Measurements from ENCODE around the gene IRF1.

IRF1 gene

GRCh38 chr5:132490484-132491367 is at the start of gene IRF1:
IRF1 (minus strand) TSS chr5:132490773; CDS start chr5:132489478, 1,295 bp downstream.
- peak within 1 kb of the TSS; percentile 76 for H3K4me3 ChIP-seq (ENCODE audit: control insufficient read depth, low read depth, low read length)
- no peak for TF ChIP-seq CTCF (IDR thresholded peaks at IDR 0.05; ENCODE audit: control insufficient read depth, insufficient read depth, low read depth, low read length, missing control alignments)
- DNase-seq (ENCODE audit: low read depth) = peak; percentile 86

DNA sequence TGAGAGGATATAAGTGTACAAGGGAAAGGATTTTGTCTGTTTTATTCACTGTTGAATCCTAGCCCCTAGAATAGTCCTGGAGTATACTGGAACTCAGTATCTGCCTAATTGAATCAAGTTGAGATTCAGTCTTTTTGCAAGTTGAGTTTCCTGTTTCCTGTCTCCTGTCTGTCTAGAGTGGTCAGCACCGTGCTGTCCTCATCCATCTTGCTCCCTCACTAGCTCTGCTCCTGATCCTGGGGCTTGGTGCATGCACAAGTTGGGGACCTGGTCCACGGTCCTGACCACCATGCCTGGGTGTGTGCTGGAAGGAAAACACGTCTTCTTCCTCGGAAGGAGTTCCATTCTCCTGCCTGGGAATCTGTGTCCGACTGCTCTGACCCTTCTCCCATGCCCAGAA is 49.6 kb upstream of the IRF1 start:
- no peak overlapping the region for H3K4me3 ChIP-seq (ENCODE audit: control insufficient read depth, low read depth, low read length)
- TF ChIP-seq CTCF (IDR thresholded peaks at IDR 0.05; ENCODE audit: control insufficient read depth, insufficient read depth, low read depth, low read length, missing control alignments) = no peak
- DNase-seq (ENCODE audit: low read depth) = no peak

GRCh38 chr5:132539716-132540115 is 49.1 kb upstream of the IRF1 start:
- DNase-seq (ENCODE audit: low read depth) = no peak
- no peak overlapping the region for H3K4me3 ChIP-seq (ENCODE audit: control insufficient read depth, low read depth, low read length)
- TF ChIP-seq CTCF (IDR thresholded peaks at IDR 0.05; ENCODE audit: control insufficient read depth, insufficient read depth, low read depth, low read length, missing control alignments) = no peak

DNA sequence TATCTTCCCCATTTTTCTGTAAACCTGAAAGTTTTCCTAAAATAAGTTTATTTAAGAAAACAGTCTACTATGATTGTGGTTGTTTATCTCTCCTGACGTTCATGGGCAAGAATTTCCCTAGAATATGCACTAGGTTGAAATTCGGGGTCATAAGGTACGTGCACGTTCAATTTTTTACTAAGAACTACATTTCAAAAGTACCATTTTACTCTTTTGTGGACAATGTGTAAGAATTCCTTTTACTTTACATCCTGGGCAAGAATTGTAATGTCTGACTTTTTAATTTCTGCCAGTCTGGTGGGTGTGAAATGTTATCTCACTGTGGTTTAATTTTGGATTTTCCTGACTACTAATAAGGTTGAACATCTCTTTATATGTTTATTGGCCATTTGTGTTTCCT is 40.4 kb upstream of the IRF1 start:
- DNase-seq (ENCODE audit: low read depth) = no peak
- TF ChIP-seq CTCF (IDR thresholded peaks at IDR 0.05; ENCODE audit: control insufficient read depth, insufficient read depth, low read depth, low read length, missing control alignments) = no peak
- H3K4me3 ChIP-seq (ENCODE audit: control insufficient read depth, low read depth, low read length) = no peak overlapping the region

DNA sequence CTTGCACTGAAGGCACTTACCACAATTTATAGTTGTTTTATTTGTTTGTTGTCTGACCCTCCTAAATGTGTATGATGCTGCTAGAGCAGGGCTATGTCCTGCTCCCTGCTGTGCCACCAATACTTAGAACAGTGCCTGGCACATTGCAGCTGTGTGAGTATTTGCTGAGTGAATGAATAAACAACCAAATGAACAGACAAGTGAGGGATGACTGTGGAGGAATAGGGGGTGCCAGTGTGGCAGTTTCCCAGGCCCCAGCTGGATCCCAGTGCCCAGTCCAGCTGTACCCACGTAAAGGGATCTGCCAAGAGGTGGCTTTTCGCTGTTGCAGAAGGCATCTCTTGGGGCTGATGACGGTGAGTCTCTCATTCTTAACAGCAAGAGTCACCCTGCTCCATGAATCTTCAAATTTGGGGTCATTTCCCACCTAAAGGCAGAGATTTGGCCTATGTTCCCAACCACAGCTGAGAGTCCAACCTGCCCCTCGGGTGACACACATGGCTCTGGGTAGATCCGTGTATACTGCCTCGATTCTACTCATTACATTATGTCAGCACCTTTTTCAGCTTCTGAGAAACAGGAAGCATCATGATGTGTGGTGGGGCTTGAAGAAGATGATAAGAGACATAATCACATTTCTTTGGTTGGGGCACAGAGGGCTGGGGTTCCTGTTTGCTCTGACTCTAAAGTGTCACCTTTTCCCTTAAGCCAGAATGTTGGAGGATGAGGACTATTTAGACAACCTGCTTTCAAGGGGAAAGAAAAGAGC is 38.5 kb upstream of the IRF1 start:
- no peak overlapping the region for H3K4me3 ChIP-seq (ENCODE audit: control insufficient read depth, low read depth, low read length)
- TF ChIP-seq CTCF (IDR thresholded peaks at IDR 0.05; ENCODE audit: control insufficient read depth, insufficient read depth, low read depth, low read length, missing control alignments) = no peak
- DNase-seq (ENCODE audit: low read depth) = no peak

- no peak overlapping the region for H3K4me3 ChIP-seq (ENCODE audit: control insufficient read depth, low read depth, low read length)
- no peak for TF ChIP-seq CTCF (IDR thresholded peaks at IDR 0.05; ENCODE audit: control insufficient read depth, insufficient read depth, low read depth, low read length, missing control alignments)
- no peak for DNase-seq (ENCODE audit: low read depth)
Measured at GRCh38 chr5:132528021-132528420, 37.4 kb upstream of the IRF1 start.
